ENCODE measurements around the gene RNF187. TPM values are rescaled to one million over a fixed set of nuclear protein-coding genes. Genes with fewer than 3 reads are reported as not detected.

Gene RNF187
- 117 and 129 TPM in 2 replicates for total RNA-seq
- long read RNA-seq, partial matches to known transcripts = 1 of 2 reads
- long read RNA-seq, other reads (novel, unspliced or antisense) = 1 of 2 reads

- TF ChIP-seq, protein P1, sequence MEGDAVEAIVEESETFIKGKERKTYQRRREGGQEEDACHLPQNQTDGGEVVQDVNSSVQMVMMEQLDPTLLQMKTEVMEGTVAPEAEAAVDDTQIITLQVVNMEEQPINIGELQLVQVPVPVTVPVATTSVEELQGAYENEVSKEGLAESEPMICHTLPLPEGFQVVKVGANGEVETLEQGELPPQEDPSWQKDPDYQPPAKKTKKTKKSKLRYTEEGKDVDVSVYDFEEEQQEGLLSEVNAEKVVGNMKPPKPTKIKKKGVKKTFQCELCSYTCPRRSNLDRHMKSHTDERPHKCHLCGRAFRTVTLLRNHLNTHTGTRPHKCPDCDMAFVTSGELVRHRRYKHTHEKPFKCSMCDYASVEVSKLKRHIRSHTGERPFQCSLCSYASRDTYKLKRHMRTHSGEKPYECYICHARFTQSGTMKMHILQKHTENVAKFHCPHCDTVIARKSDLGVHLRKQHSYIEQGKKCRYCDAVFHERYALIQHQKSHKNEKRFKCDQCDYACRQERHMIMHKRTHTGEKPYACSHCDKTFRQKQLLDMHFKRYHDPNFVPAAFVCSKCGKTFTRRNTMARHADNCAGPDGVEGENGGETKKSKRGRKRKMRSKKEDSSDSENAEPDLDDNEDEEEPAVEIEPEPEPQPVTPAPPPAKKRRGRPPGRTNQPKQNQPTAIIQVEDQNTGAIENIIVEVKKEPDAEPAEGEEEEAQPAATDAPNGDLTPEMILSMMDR (conservative IDR thresholded peaks at IDR 0.05) = no peak
- peaks cover 11% of the 10 kb centered on the region for H3K36me3 Mint-ChIP-seq (ENCODE audit: low read depth)
- H3K4me1 Mint-ChIP-seq = peaks cover 24% of the 10 kb centered on the region
- H3K9me3 Mint-ChIP-seq = no peaks in the 10 kb centered on the region
- peak; percentile 92 for DNase-seq (ENCODE audit: low read depth, low spot score)
- peaks cover 7% of the 10 kb centered on the region for H3K27me3 Mint-ChIP-seq (ENCODE audit: low read depth)
- H3K27ac Mint-ChIP-seq (ENCODE audit: unreplicated experiment) = peak within 1 kb of the TSS; percentile 100
- H3K4me3 Mint-ChIP-seq = peak within 1 kb of the TSS; percentile 97
These were observed at the start of gene RNF187 for GRCh38 chr1:228487336-228488124. Gene RNF187, plus strand, starts transcription at chr1:228487382.

DNA sequence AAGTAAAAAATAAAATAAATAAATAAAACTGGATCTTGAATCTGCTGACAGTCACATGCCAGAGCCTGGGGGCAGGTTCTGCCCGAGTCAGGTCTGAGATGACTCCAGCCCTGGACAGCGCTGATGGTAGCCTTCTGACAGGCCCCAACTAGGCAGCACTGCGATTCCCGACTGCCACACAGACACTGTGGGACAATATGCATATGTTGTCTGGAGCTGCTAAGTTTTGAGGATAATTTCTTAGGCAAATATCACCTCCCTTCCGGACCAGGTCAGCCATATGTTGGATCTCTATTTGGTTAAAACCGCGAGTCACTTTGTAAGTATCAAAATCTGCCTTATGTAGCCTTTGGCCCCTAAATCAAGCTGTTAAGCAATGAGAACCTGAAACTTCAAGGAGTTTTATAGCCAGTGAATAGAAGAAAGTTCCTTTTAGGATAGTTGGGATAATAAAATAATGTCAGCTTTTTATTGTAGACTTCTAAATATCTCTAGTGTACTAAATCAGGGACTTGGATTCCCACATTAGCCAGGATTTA is 49.7 kb upstream of the RNF187 start:
- H3K9me3 Mint-ChIP-seq = no peaks in the 10 kb centered on the region
- H3K36me3 Mint-ChIP-seq (ENCODE audit: low read depth) = no peaks in the 10 kb centered on the region
- TF ChIP-seq, protein P1 (conservative IDR thresholded peaks at IDR 0.05) = no peak
- H3K27ac Mint-ChIP-seq (ENCODE audit: unreplicated experiment) = no peak overlapping the region
- DNase-seq (ENCODE audit: low read depth, low spot score) = no peak
- peaks cover 11% of the 10 kb centered on the region for H3K27me3 Mint-ChIP-seq (ENCODE audit: low read depth)
- H3K4me1 Mint-ChIP-seq = no peaks in the 10 kb centered on the region
- H3K4me3 Mint-ChIP-seq = no peak overlapping the region

- Mint-ChIP-seq H3K4me1 (no peaks in the 10 kb centered on the region), H3K36me3 (ENCODE audit: low read depth) (no peaks in the 10 kb centered on the region), H3K4me3 (no peak overlapping the region), H3K27ac (ENCODE audit: unreplicated experiment) (no peak overlapping the region), H3K27me3 (ENCODE audit: low read depth) (peaks cover 11% of the 10 kb centered on the region), H3K9me3 (no peaks in the 10 kb centered on the region)
- TF ChIP-seq, protein P1 (conservative IDR thresholded peaks at IDR 0.05) = no peak
- no peak for DNase-seq (ENCODE audit: low read depth, low spot score)
These were observed 48.9 kb upstream of the RNF187 start for GRCh38 chr1:228438266-228438665.

DNA sequence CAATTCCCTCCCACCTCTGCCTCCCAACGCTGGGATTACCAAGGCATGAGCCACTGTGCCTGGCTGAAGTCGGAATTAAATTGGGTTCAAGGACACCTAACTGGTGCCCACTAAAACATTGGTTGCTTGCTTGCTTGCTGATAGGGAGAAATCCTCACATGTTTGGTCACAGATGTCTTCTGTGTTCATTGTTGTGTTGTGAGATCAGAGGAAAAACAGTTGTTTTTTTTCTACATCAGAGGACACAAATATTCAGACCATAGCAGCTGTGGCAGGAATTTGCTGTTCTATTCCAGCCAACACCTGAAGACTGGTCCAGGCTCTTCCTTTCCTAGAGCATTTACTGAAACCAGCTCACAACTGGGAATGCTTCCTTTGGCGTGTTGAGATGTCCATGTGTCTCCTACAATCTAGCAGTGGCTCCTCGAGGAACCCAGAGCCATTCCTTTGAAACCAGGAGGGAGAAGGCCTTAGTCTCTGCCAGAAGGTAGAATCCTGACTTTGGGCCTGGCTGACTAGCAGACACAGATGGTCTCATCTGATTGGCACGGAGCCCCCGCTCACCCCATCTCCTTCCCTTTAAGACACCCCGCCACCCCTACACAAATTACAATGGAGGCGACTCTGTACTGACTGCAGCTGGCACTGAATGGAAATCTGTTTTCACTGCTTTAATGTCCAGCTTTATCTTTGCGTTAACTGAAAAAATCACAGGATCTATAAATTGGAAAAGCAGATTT is 46.3 kb upstream of the RNF187 start:
- H3K27me3 Mint-ChIP-seq (ENCODE audit: low read depth) = peaks cover 16% of the 10 kb centered on the region
- no peak overlapping the region for H3K27ac Mint-ChIP-seq (ENCODE audit: unreplicated experiment)
- DNase-seq (ENCODE audit: low read depth, low spot score) = no peak
- H3K4me1 Mint-ChIP-seq = peaks cover 11% of the 10 kb centered on the region
- TF ChIP-seq, protein P1 (conservative IDR thresholded peaks at IDR 0.05) = no peak
- no peaks in the 10 kb centered on the region for H3K36me3 Mint-ChIP-seq (ENCODE audit: low read depth)
- H3K4me3 Mint-ChIP-seq = no peak overlapping the region
- H3K9me3 Mint-ChIP-seq = no peaks in the 10 kb centered on the region

DNA sequence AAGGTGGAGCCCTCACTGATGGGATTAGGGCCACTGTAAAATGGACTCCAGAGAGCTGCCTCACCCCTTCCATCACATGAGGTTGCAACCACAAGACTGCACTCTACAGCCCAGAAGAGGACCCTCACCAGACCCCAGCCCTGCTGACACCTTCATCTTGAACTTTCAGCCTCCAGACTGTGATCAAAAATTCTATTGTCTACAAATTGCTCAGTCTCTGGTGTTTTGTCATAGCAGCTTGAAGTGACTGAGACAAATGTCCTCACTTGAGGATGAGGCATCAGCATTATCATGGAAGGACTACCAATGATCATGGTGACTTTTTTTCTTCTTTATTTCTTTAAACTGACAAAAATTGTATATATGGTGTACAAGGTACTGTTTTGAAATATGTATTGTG is 43.8 kb upstream of the RNF187 start:
- no peak overlapping the region for H3K4me3 Mint-ChIP-seq
- H3K4me1 Mint-ChIP-seq = peaks cover 22% of the 10 kb centered on the region
- peaks cover 13% of the 10 kb centered on the region for H3K27me3 Mint-ChIP-seq (ENCODE audit: low read depth)
- H3K36me3 Mint-ChIP-seq (ENCODE audit: low read depth) = no peaks in the 10 kb centered on the region
- DNase-seq (ENCODE audit: low read depth, low spot score) = no peak
- no peak overlapping the region for H3K27ac Mint-ChIP-seq (ENCODE audit: unreplicated experiment)
- H3K9me3 Mint-ChIP-seq = no peaks in the 10 kb centered on the region
- TF ChIP-seq, protein P1 (conservative IDR thresholded peaks at IDR 0.05) = no peak

Data from neural crest cell (in vitro differentiated cells).